A673 (cell line): ENCODE results near the gene RUSF1. TPM values are rescaled to one million over a fixed set of nuclear protein-coding genes. Genes with fewer than 3 reads are reported as not detected.

Experiments used
- BruUV-seq: library from RNA; stranded (reverse); fragments of 400-500 nt; replicated peaks from 2 replicates; lab custom pipeline; 2021; lab: Mats Ljungman, UMichigan
- CTCF ChIA-PET: fragments of 300-600 bp; sonication (Branson Sonifier 250); formaldehyde crosslinking; loops from one replicate; lab custom pipeline; 2022; ENCODE audit warnings: antibody characterized with exemption; lab: Charles Lee
- POLR2A ChIA-PET: fragments of 300-600 bp; sonication (Branson Sonifier 250); formaldehyde crosslinking; loops from one replicate; lab custom pipeline; 2022; ENCODE audit warnings: antibody characterized with exemption; ENCODE audit not compliant: low non-redundant PET; lab: Charles Lee
- DNase-seq: peaks from one replicate; pipeline ENCODE4 v3.0.0-alpha.2; 2015; ENCODE audit warnings: low spot score
- H3K27ac ChIP-seq: fragments of 200-600 bp; sonication (generic); 2 replicates; pipeline ENCODE4 v1.5.1; 2016; ENCODE audit warnings: mixed run types, low read depth, mild to moderate bottlenecking, mixed read lengths, antibody characterized with exemption, low read length; ENCODE audit not compliant: poor library complexity, severe bottlenecking
- H3K27me3 ChIP-seq: fragments of 200-600 bp; sonication (generic); replicated peaks from 2 replicates; pipeline ENCODE4 v1.6.1; 2017; ENCODE audit warnings: mixed run types, low read depth, mild to moderate bottlenecking, mixed read lengths, antibody characterized with exemption, low read length; ENCODE audit not compliant: insufficient read depth, poor library complexity
- H3K36me3 ChIP-seq: fragments of 200-600 bp; sonication (generic); 2 replicates; pipeline ENCODE4 v1.6.1; 2016; ENCODE audit warnings: mixed run types, mild to moderate bottlenecking, mixed read lengths, antibody characterized with exemption, low read length; ENCODE audit not compliant: insufficient read depth, poor library complexity, severe bottlenecking
- H3K4me1 ChIP-seq: fragments of 200-600 bp; sonication (generic); 2 replicates; pipeline ENCODE4 v1.6.1; 2017; ENCODE audit warnings: mixed run types, mild to moderate bottlenecking, mixed read lengths, antibody characterized with exemption, low read length; ENCODE audit not compliant: insufficient read depth, poor library complexity, severe bottlenecking
- H3K4me3 ChIP-seq: fragments of 200-600 bp; sonication (generic); 2 replicates; pipeline ENCODE4 v1.5.1; 2016; ENCODE audit warnings: low read depth, mixed run types, mild to moderate bottlenecking, mixed read lengths, low read length; ENCODE audit not compliant: poor library complexity, severe bottlenecking
- H3K9me3 ChIP-seq: fragments of 200-600 bp; sonication (generic); 2 replicates; pipeline ENCODE4 v1.6.1; 2016; ENCODE audit warnings: mixed run types, low read depth, mild to moderate bottlenecking, mixed read lengths, antibody characterized with exemption, low read length; ENCODE audit not compliant: poor library complexity, severe bottlenecking
- CTCF ChIP-seq: fragments of 300-800, 200-600 bp; sonication (generic); conservative IDR thresholded peaks from 2 replicates; pipeline ENCODE4 v1.5.1; 2017; ENCODE audit warnings: low read depth, mild to moderate bottlenecking, antibody characterized with exemption, low read length, moderate library complexity, mixed read lengths
- EZH2 ChIP-seq: fragments of 200-600 bp; sonication (generic); IDR thresholded peaks from 2 replicates; pipeline ENCODE4 v1.6.1; 2017; ENCODE audit warnings: borderline replicate concordance, low read depth, mild to moderate bottlenecking, mixed read lengths, antibody characterized with exemption, low read length; ENCODE audit not compliant: poor library complexity, severe bottlenecking
- intact Hi-C: fragments of 100-400 bp; cut with micrococcal nuclease; formaldehyde crosslinking; loops from one replicate; pipeline ENCODE4 v1.10.0; 2022; ENCODE audit not compliant: unreplicated experiment
- total RNA-seq: library from RNA; stranded (reverse); gene quantifications from 2 replicates; pipeline ENCODE4 v1.2.3, GENCODE V29; 2021

The RUSF1 gene
- total RNA-seq, 1 experiment from 2014 or later: 41.9 TPM

GRCh38 chr16:31440516-31441184 lies 67.5 kb downstream of the RUSF1 start:
- DNase-seq: no peak
- Histone ChIP-seq H3K4me3 (no peak overlapping the region), H3K36me3 (no peaks in the 10 kb centered on the region), H3K27me3 (no peaks in the 10 kb centered on the region), H3K27ac (no peak overlapping the region), H3K9me3 (no peaks in the 10 kb centered on the region), H3K4me1 (no peaks in the 10 kb centered on the region)
- POLR2A ChIA-PET: interaction anchor here (0.6 kb wide), 1 partner anchor 445 kb away, joined by 4 read pairs; no protein-coding TSS in a partner anchor
- TF ChIP-seq EZH2 (no peak), CTCF (no peak)
- BruUV-seq: no TSS peak
- intact Hi-C loops: loop anchor here (5.0 kb wide), 1 partner anchor 238 kb away; the partner anchor contains the start of gene PYCARD
- CTCF ChIA-PET: no interaction called here

DNA sequence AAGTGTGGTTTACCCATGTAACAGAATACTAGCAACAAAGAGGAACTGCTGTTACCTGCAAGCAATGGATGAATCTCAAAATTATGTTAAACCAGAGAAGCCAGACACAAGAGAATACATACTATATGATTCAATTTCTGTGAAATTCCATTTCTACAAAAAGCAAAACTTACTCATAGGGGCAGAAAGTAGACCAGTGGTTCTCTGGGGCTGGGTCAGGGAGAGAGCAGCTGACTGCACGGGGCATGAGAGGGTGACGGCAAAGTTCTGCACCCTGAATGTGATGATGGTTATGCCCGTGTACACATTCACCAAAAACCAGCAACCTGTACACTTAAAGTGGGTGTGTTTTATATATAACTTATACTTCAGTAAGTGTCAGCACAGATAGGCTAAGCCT lies 68.7 kb downstream of the RUSF1 start:
- ChIA-PET CTCF (no interaction called here), POLR2A (no interaction called here)

More for the DNA sequence above, 68.7 kb downstream of the RUSF1 start:
- BruUV-seq: no TSS peak
- Histone ChIP-seq H3K27me3 (no peaks in the 10 kb centered on the region), H3K4me3 (no peak overlapping the region), H3K9me3 (no peaks in the 10 kb centered on the region), H3K27ac (no peak overlapping the region), H3K36me3 (no peaks in the 10 kb centered on the region), H3K4me1 (no peaks in the 10 kb centered on the region)
- no peak for TF ChIP-seq EZH2
- TF ChIP-seq CTCF: no peak
- intact Hi-C loops: no loop called here
- no peak for DNase-seq

Other genes starting within 250 kb of the RUSF1 start
- 0.35 and 0.92 TPM in 2 replicates for gene ITGAM, start 248.4 kb downstream of the RUSF1 start, total RNA-seq
- 0.46 TPM in 1 of 2 replicates, not detected in the other for gene ITGAX, start 153.2 kb downstream of the RUSF1 start, total RNA-seq
- gene ITGAD, start 115.1 kb downstream of the RUSF1 start, total RNA-seq: not detected in 2 replicates
- not detected in 2 replicates for gene COX6A2, start 80.0 kb downstream of the RUSF1 start, total RNA-seq
- 0.32 and 0.81 TPM in 2 replicates for gene ZNF843, start 65.6 kb downstream of the RUSF1 start, total RNA-seq
- gene ARMC5, start 48.9 kb downstream of the RUSF1 start, total RNA-seq: 7.4 and 8.8 TPM in 2 replicates
- gene TGFB1I1, start 36.2 kb downstream of the RUSF1 start, total RNA-seq: 3.3 and 3.8 TPM in 2 replicates
- gene SLC5A2, start 25.3 kb downstream of the RUSF1 start, total RNA-seq: not detected in 2 replicates
- gene AHSP, start 19.5 kb upstream of the RUSF1 start, total RNA-seq: not detected in 2 replicates